GM18520 (cell line): Measurements from ENCODE around the gene GNAL.
"Not testable (repeated sequence)": the region's sequence is repeated elsewhere in the genome, so short reads cannot be mapped to it uniquely, and the experiment has no call there.

Experiments used
- ATAC-seq: cut with Tn5 transposase; IDR thresholded peaks from one replicate; pipeline ENCODE4 v1.9.1; 2021; ENCODE audit not compliant: unreplicated experiment

GNAL gene

GRCh38 chr18:11901826-11902438 lies 212.9 kb downstream of the GNAL start:
- no peak for ATAC-seq

GRCh38 chr18:11902522-11903292 lies 213.6 kb downstream of the GNAL start:
- no peak for ATAC-seq

- ATAC-seq: no peak
Observed at GRCh38 chr18:11905613-11906012, 216.5 kb downstream of the GNAL start.

GRCh38 chr18:11906176-11906575 lies 217.1 kb downstream of the GNAL start:
- no peak for ATAC-seq

- no peak for ATAC-seq
Observed at GRCh38 chr18:11906926-11907874, 218.1 kb downstream of the GNAL start.

GRCh38 chr18:11908182-11909060 lies 219.4 kb downstream of the GNAL start, which contains the start of gene MPPE1:
Gene MPPE1 (minus strand): TSS chr18:11908317. CDS start chr18:11897264, 11,053 bp downstream.
- ATAC-seq: peak; percentile 80

- ATAC-seq: no peak
Observed at GRCh38 chr18:11909061-11909455, 220.0 kb downstream of the GNAL start.

GRCh38 chr18:11909591-11910026 lies 220.5 kb downstream of the GNAL start:
- ATAC-seq: no peak

- ATAC-seq: not testable (repeated sequence)
Observed at GRCh38 chr18:11916880-11917279, 227.8 kb downstream of the GNAL start.

GRCh38 chr18:11919522-11919921 lies 230.5 kb downstream of the GNAL start:
- not testable (repeated sequence) for ATAC-seq

- no peak for ATAC-seq
Observed at GRCh38 chr18:11923450-11923849, 234.4 kb downstream of the GNAL start.

- no peak for ATAC-seq
Observed at GRCh38 chr18:11925800-11926481, 236.9 kb downstream of the GNAL start.

GRCh38 chr18:11927497-11927896 lies 238.4 kb downstream of the GNAL start:
- no peak for ATAC-seq

GRCh38 chr18:11932393-11932792 lies 243.3 kb downstream of the GNAL start:
- no peak for ATAC-seq
